HEK293T (cell line): Measurements from ENCODE around the gene COBLL1.

Experiments
- CTBP1 ChIP-seq: fragments of 450-650 bp; IDR thresholded peaks from 2 replicates; pipeline ENCODE4 v1.6.1; 2016; ENCODE audit warnings: borderline replicate concordance
- ELF4 ChIP-seq: fragments of 450-650 bp; IDR thresholded peaks from 2 replicates; pipeline ENCODE4 v1.6.1; 2017; ENCODE audit warnings: antibody characterized with exemption
- FOXK2 ChIP-seq: fragments of 450-650 bp; IDR thresholded peaks from 2 replicates; pipeline ENCODE4 v1.6.1; 2016; ENCODE audit warnings: mild to moderate bottlenecking
- FOXM1 ChIP-seq: fragments of 450-650 bp; IDR thresholded peaks from 2 replicates; pipeline ENCODE4 v1.6.1; 2017; ENCODE audit warnings: mild to moderate bottlenecking, borderline replicate concordance
- SP1 ChIP-seq: fragments of 450-650 bp; IDR thresholded peaks from 2 replicates; pipeline ENCODE4 v1.6.1; 2017
- SUZ12 ChIP-seq: fragments of 450-650 bp; IDR thresholded peaks from 2 replicates; pipeline ENCODE4 v1.6.1; 2016; ENCODE audit warnings: mild to moderate bottlenecking
- TARDBP ChIP-seq: fragments of 450-650 bp; IDR thresholded peaks from 2 replicates; pipeline ENCODE4 v1.6.1; 2016
- TF ChIP-seq, protein P1 (sequence below): fragments of 450-650 bp; IDR thresholded peaks from 2 replicates; pipeline ENCODE4 v1.6.1; 2016

DNA sequence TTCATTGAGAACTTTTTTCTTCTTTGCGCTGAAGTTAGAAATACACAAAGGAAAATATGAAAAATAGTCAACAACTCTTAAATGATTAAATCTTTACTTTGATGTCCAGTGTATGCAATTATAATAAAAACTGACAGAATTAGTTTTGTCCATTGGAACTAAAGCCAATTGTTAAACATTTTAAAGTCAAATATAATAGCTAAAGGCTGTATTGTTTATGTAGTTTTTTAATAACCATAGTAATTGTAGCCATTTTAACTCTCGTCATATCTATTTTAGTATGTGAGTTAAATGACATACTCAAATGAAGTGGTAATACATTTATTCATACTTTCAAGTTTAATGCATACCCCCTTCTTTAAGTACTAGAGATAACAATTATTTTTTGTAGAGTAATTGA, 4.7 kb upstream of the COBLL1 start:
- TF ChIP-seq SP1, result no peak
- no peak for TF ChIP-seq FOXM1
- no peak for TF ChIP-seq TARDBP
- no peak for TF ChIP-seq FOXK2
- no peak for TF ChIP-seq SUZ12
- TF ChIP-seq, protein P1, sequence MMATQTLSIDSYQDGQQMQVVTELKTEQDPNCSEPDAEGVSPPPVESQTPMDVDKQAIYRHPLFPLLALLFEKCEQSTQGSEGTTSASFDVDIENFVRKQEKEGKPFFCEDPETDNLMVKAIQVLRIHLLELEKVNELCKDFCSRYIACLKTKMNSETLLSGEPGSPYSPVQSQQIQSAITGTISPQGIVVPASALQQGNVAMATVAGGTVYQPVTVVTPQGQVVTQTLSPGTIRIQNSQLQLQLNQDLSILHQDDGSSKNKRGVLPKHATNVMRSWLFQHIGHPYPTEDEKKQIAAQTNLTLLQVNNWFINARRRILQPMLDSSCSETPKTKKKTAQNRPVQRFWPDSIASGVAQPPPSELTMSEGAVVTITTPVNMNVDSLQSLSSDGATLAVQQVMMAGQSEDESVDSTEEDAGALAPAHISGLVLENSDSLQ, result no peak
- TF ChIP-seq CTBP1, result no peak
- no peak for TF ChIP-seq ELF4
